Measurements from ENCODE around the gene FMN2.
"Not testable (repeated sequence)": the region's sequence is repeated elsewhere in the genome, so short reads cannot be mapped to it uniquely, and the experiment has no call there.

FMN2 gene

GRCh38 chr1:240306673-240307072 lies 215.0 kb downstream of the FMN2 start:
- FAIRE-seq (no peak), DNase-seq (ENCODE audit: insufficient read length, low spot score) (no peak)
- TF ChIP-seq TAF1 (IDR thresholded peaks at IDR 0.05; ENCODE audit: low read depth, low read length) (no peak), SPI1 (IDR thresholded peaks at IDR 0.05; ENCODE audit: low read depth, low read length) (no peak), POLR2AphosphoS5 (IDR thresholded peaks at IDR 0.05; ENCODE audit: low read depth, low read length) (no peak), POU2F2 (IDR thresholded peaks at IDR 0.05; ENCODE audit: low read depth, low read length) (no peak), POLR2A (IDR thresholded peaks at IDR 0.05; ENCODE audit: low read depth, low read length) (no peak), PAX5 (IDR thresholded peaks at IDR 0.05; ENCODE audit: insufficient read depth, low read length, severe bottlenecking) (no peak)

- no peak for DNase-seq (ENCODE audit: insufficient read length, low spot score)
- FAIRE-seq: no peak
- no peak for TF ChIP-seq POU2F2 (IDR thresholded peaks at IDR 0.05; ENCODE audit: low read depth, low read length)
- TF ChIP-seq POLR2AphosphoS5 (IDR thresholded peaks at IDR 0.05; ENCODE audit: low read depth, low read length): no peak
- TF ChIP-seq POLR2A (IDR thresholded peaks at IDR 0.05; ENCODE audit: low read depth, low read length): no peak
Observed at GRCh38 chr1:240308096-240308495, 216.4 kb downstream of the FMN2 start.

GRCh38 chr1:240309769-240310168 lies 218.1 kb downstream of the FMN2 start:
- no peak for FAIRE-seq

GRCh38 chr1:240310226-240310925 lies 218.7 kb downstream of the FMN2 start:
- DNase-seq (ENCODE audit: insufficient read length, low spot score) (no peak), FAIRE-seq (no peak)
- no peak for TF ChIP-seq POU2F2 (IDR thresholded peaks at IDR 0.05; ENCODE audit: low read depth, low read length)
- no peak for TF ChIP-seq POLR2AphosphoS5 (IDR thresholded peaks at IDR 0.05; ENCODE audit: low read depth, low read length)
- TF ChIP-seq PAX5 (IDR thresholded peaks at IDR 0.05; ENCODE audit: insufficient read depth, low read length, severe bottlenecking): no peak
- TF ChIP-seq SPI1 (IDR thresholded peaks at IDR 0.05; ENCODE audit: low read depth, low read length): no peak
- TF ChIP-seq POLR2A (IDR thresholded peaks at IDR 0.05; ENCODE audit: low read depth, low read length): no peak
- TF ChIP-seq TAF1 (IDR thresholded peaks at IDR 0.05; ENCODE audit: low read depth, low read length): no peak

More at GRCh38 chr1:240309769-240310168, 218.1 kb downstream of the FMN2 start:
- TF ChIP-seq POLR2A (IDR thresholded peaks at IDR 0.05; ENCODE audit: low read depth, low read length): no peak
- TF ChIP-seq PAX5 (IDR thresholded peaks at IDR 0.05; ENCODE audit: insufficient read depth, low read length, severe bottlenecking): no peak
- TF ChIP-seq SPI1 (IDR thresholded peaks at IDR 0.05; ENCODE audit: low read depth, low read length): no peak
- TF ChIP-seq POLR2AphosphoS5 (IDR thresholded peaks at IDR 0.05; ENCODE audit: low read depth, low read length): no peak
- TF ChIP-seq POU2F2 (IDR thresholded peaks at IDR 0.05; ENCODE audit: low read depth, low read length): no peak
- no peak for TF ChIP-seq TAF1 (IDR thresholded peaks at IDR 0.05; ENCODE audit: low read depth, low read length)
- DNase-seq (ENCODE audit: insufficient read length, low spot score): no peak

GRCh38 chr1:240312872-240313271 lies 221.2 kb downstream of the FMN2 start:
- FAIRE-seq (no peak), DNase-seq (ENCODE audit: insufficient read length, low spot score) (no peak)
- TF ChIP-seq SPI1 (IDR thresholded peaks at IDR 0.05; ENCODE audit: low read depth, low read length) (no peak), TAF1 (IDR thresholded peaks at IDR 0.05; ENCODE audit: low read depth, low read length) (no peak), POU2F2 (IDR thresholded peaks at IDR 0.05; ENCODE audit: low read depth, low read length) (no peak), POLR2A (IDR thresholded peaks at IDR 0.05; ENCODE audit: low read depth, low read length) (no peak), PAX5 (IDR thresholded peaks at IDR 0.05; ENCODE audit: insufficient read depth, low read length, severe bottlenecking) (no peak), POLR2AphosphoS5 (IDR thresholded peaks at IDR 0.05; ENCODE audit: low read depth, low read length) (no peak)

- no peak for FAIRE-seq
- TF ChIP-seq POLR2AphosphoS5 (IDR thresholded peaks at IDR 0.05; ENCODE audit: low read depth, low read length): no peak
- TF ChIP-seq TAF1 (IDR thresholded peaks at IDR 0.05; ENCODE audit: low read depth, low read length): no peak
- no peak for TF ChIP-seq PAX5 (IDR thresholded peaks at IDR 0.05; ENCODE audit: insufficient read depth, low read length, severe bottlenecking)
- no peak for DNase-seq (ENCODE audit: insufficient read length, low spot score)
Observed at GRCh38 chr1:240314845-240315801, 223.4 kb downstream of the FMN2 start.

GRCh38 chr1:240319998-240320397 lies 228.3 kb downstream of the FMN2 start:
- DNase-seq (ENCODE audit: insufficient read length, low spot score) (no peak), FAIRE-seq (no peak)

GRCh38 chr1:240320659-240321058 lies 229.0 kb downstream of the FMN2 start:
- DNase-seq (ENCODE audit: insufficient read length, low spot score) (no peak), FAIRE-seq (no peak)
- TF ChIP-seq SPI1 (IDR thresholded peaks at IDR 0.05; ENCODE audit: low read depth, low read length): no peak

More at GRCh38 chr1:240319998-240320397, 228.3 kb downstream of the FMN2 start:
- TF ChIP-seq SPI1 (IDR thresholded peaks at IDR 0.05; ENCODE audit: low read depth, low read length) (no peak), POU2F2 (IDR thresholded peaks at IDR 0.05; ENCODE audit: low read depth, low read length) (no peak), PAX5 (IDR thresholded peaks at IDR 0.05; ENCODE audit: insufficient read depth, low read length, severe bottlenecking) (no peak), TAF1 (IDR thresholded peaks at IDR 0.05; ENCODE audit: low read depth, low read length) (no peak), POLR2A (IDR thresholded peaks at IDR 0.05; ENCODE audit: low read depth, low read length) (no peak), POLR2AphosphoS5 (IDR thresholded peaks at IDR 0.05; ENCODE audit: low read depth, low read length) (no peak)

GRCh38 chr1:240322943-240323342 lies 231.3 kb downstream of the FMN2 start:
- no peak for DNase-seq (ENCODE audit: insufficient read length, low spot score)
- TF ChIP-seq SPI1 (IDR thresholded peaks at IDR 0.05; ENCODE audit: low read depth, low read length) (no peak), POU2F2 (IDR thresholded peaks at IDR 0.05; ENCODE audit: low read depth, low read length) (no peak), POLR2AphosphoS5 (IDR thresholded peaks at IDR 0.05; ENCODE audit: low read depth, low read length) (no peak), TAF1 (IDR thresholded peaks at IDR 0.05; ENCODE audit: low read depth, low read length) (no peak), PAX5 (IDR thresholded peaks at IDR 0.05; ENCODE audit: insufficient read depth, low read length, severe bottlenecking) (no peak), POLR2A (IDR thresholded peaks at IDR 0.05; ENCODE audit: low read depth, low read length) (no peak)
- FAIRE-seq: no peak

GRCh38 chr1:240328382-240328781 lies 236.7 kb downstream of the FMN2 start:
- not testable (repeated sequence) for DNase-seq (ENCODE audit: insufficient read length, low spot score); FAIRE-seq

Measured in GM12891 (cell line).